Gastrocnemius medialis (tissue), 4 donors: ENCODE measurements around the gene PMEPA1.

Experiments used
- POLR2A ChIP-seq, 2 donors: fragments of 450-650 bp; IDR thresholded peaks; one replicate each; pipeline ENCODE4 v1.6.1; 2017; ENCODE audit warnings: antibody characterized with exemption in 2 of 2, mild to moderate bottlenecking in 2 of 2, moderate library complexity in 2 of 2
- TF ChIP-seq, protein P1 (sequence below), 5 experiments: fragments of 450-650 bp in 3 of 5; fragments of 200-600 bp in 2 of 5; sonication (generic) in 2 of 5; IDR thresholded peaks in 4 of 5; conservative IDR thresholded peaks in 1 of 5; 1 replicate in 4 of 5; 2 replicates in 1 of 5; pipeline ENCODE4 v1.5.1; 2016 to 2019; ENCODE audit warnings: antibody characterized with exemption in 5 of 5, mild to moderate bottlenecking in 3 of 5, moderate library complexity in 3 of 5

DNA sequence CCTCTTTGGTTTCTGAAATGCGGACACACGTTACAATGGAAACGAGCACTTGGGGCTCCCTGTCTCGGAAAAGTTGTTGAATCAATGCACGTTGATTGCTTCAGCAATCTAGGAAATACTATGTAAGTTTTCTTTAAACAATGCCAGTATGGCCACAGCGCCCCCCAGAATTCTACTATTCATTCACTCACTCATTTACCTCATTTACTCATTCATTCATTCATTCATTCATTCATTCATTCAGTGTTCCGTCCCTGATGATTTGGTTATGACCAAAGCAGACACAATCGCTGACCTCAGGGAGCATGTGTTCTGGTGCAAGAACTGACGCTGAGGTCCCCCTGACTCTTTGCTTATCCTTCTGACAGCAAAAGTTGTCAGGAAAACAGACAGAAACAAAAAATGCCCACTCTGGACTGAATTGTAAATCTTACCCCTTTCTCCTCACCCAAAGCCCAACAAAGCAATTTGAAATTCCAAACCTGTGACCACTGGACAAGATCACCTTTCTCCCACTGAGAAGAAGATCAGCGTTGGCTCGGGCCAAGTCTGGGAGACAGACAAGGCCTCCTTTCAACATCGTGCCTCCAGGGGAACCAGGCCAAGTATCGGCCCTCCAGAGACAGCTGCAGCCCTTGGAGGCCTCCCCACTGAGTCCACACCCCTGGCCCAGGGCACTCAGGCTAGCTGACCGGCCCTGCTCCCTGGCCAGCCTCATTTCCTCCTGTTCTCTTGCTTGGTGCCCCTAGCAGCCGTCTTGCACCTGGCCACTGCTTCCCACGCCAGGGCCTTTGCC lies 15.0 kb upstream of the PMEPA1 start:
- TF ChIP-seq, protein P1, sequence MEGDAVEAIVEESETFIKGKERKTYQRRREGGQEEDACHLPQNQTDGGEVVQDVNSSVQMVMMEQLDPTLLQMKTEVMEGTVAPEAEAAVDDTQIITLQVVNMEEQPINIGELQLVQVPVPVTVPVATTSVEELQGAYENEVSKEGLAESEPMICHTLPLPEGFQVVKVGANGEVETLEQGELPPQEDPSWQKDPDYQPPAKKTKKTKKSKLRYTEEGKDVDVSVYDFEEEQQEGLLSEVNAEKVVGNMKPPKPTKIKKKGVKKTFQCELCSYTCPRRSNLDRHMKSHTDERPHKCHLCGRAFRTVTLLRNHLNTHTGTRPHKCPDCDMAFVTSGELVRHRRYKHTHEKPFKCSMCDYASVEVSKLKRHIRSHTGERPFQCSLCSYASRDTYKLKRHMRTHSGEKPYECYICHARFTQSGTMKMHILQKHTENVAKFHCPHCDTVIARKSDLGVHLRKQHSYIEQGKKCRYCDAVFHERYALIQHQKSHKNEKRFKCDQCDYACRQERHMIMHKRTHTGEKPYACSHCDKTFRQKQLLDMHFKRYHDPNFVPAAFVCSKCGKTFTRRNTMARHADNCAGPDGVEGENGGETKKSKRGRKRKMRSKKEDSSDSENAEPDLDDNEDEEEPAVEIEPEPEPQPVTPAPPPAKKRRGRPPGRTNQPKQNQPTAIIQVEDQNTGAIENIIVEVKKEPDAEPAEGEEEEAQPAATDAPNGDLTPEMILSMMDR (IDR thresholded peaks at IDR 0.05 in 4 of 5, conservative IDR thresholded peaks at IDR 0.05 in 1 of 5): no peak
- no peak for TF ChIP-seq POLR2A (IDR thresholded peaks at IDR 0.05)
